Measurements from ENCODE around the gene BAIAP2L2. TPM values are rescaled to one million over a fixed set of nuclear protein-coding genes. Genes with fewer than 3 reads are reported as not detected.
"Not testable (repeated sequence)": the region's sequence is repeated elsewhere in the genome, so short reads cannot be mapped to it uniquely, and the experiment has no call there.

The BAIAP2L2 gene, protein sequence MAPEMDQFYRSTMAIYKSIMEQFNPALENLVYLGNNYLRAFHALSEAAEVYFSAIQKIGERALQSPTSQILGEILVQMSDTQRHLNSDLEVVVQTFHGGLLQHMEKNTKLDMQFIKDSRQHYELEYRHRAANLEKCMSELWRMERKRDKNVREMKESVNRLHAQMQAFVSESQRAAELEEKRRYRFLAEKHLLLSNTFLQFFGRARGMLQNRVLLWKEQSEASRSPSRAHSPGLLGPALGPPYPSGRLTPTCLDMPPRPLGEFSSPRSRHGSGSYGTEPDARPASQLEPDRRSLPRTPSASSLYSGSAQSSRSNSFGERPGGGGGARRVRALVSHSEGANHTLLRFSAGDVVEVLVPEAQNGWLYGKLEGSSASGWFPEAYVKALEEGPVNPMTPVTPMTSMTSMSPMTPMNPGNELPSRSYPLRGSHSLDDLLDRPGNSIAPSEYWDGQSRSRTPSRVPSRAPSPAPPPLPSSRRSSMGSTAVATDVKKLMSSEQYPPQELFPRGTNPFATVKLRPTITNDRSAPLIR
- total RNA-seq = 0.61 and 0.78 TPM in 2 replicates

DNA sequence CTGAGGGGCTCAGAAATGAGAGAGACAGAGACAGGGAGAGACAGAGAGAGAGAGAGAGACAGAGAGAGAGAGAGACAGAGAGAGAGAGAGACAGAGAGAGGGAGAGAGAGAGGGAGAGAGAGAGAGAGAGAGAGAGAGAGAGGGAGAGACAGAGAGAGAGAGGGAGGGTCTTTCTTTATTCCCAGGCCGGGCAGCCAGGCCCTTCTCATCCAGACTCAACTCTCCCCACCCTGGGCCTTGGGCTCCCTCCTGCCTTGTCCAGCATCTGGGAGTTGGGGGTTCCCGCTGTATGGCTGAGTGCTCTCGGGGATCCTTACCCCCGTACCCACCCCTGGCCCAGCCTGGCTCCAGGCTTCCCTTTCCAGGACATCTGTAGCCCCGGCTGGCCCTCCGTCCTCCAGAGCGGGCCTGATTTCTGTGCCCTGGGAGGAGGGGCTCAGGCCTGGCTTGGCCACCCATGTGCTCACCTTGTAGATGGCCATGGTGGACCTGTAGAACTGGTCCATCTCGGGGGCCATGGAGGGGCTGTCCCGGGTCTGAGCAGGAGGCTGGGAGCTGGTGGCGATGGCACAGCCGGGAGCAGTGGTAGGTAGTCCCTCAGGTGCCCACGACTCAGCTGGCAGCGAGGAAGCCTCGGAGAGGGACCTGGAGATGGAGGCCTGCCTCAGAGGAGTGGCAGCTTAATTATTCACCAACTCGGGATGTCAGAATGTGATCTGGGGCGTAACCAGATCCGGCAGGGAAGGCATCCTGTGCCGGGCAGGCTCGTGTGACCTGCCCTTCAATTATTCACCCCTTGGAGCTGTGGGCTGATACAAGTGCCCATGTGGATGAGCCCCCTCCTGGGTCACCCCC is at the start of gene BAIAP2L2:
Gene BAIAP2L2 (minus strand): TSS at position 677 of the 855 bp plus-strand sequence. CDS start 159 bp downstream, at position 518.
- intact Hi-C loops (cut with micrococcal nuclease) = loop anchor here (5.0 kb wide), 1 partner anchor 92 kb away; the partner anchor contains the start of gene MAFF

DNA sequence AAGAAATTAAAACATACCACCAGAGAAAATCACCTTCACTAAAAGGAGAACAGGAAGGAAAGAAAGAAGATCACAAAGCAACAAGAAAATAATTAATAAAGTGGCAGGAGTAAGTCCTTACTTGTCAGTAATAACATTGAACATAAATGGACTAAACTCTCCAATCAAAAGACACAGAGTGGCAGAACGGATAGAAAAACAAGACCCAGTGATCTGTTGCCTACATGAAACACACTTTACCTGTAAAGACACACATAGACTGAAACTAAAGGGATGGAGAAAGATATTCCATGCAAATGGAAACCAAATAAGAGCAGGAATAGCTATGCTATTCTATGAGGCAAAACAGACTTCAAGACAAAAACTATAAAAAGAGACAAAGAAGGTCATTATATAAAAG is 45.2 kb upstream of the BAIAP2L2 start:
- intact Hi-C loops (cut with micrococcal nuclease) = no loop called here

DNA sequence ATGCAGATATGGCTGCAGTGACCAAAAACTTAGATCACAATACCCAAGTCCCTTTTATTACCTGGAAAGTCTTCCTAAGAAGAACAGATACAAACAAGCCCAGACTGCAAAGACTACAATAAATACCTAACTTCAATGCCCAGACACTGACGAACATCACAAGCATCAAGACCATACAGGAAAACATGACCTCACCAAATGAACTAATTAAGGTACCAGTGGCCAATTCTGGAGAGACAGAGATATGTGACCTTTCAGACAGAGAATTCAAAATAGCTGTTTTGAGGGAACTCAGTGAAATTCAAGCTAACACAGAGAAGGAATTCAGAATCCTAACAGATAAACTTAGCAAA is 44.1 kb upstream of the BAIAP2L2 start:
- intact Hi-C loops (cut with micrococcal nuclease) = not testable (repeated sequence)

DNA sequence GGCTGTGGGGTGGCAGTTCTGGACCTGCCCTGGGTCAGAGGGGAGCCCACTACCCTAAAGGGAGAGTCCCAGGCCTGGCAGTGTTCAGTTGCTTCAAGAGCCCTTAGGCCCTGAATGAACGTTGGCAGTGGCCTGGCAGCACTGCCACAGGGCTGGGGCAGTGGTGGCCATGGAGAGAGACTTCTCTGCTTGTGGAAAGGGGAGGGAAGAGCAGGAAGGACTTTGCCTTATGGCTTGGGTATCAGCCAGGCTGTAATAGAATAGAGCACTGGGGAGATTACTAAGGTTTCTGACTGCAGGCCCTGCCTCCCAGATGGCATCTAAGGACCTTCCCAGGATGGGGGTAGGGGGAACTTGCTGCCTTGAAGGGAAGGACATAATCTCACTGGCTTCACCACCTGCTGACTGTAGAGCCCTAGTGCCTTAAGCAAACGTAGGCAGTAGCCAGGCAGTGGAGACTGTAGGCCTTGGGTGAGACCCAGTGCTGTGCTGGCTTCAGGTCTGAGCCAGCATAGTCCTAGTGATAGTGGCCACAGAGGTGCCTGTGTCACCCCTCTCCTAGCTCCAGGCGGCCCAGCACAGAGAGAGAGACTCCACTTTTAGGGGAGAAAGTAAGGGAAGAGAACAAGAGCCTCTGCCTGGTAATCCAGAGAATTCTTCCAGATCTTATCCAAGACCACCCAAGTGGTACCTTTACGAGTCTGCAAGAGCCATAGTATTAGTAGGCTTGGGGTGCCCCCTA is 43.5 kb upstream of the BAIAP2L2 start:
- intact Hi-C loops (cut with micrococcal nuclease) = no loop called here

DNA sequence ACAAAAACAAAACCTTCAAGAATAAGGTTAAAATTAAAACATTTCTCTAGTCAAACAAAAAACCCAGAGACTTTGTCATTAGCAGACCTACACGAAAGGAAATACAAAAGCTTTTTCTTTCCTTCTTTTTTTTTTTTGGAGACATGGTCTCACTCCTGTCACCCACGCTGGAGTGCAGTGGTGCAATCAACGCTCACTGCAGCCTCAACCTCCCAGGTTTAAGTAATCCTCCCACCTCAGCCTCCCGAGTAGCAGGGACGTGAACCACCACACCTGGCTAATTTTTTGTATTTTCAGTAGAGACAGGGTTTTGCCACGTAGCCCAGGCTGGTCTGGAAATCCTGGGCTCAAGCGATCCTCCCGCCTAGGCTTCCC is 40.6 kb upstream of the BAIAP2L2 start:
- intact Hi-C loops (cut with micrococcal nuclease) = no loop called here

DNA sequence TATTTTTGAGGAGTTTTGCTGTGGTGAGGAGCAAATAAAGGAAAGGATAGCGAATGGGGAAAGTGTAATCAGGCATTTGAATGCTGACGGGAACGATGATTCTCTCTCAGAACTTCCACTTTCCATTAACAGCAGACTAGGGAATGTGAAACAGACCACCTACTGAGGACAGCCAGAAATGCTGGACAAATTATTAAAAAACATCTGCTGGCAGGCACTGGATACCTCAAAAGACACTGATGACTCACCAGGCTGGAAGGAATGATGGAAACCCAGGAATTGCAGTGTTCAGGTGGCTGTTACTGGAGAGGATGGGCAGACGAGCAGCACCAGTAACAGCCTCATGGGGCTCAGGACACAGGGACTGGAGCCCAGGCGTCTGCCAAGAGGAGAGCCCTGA is 37.8 kb upstream of the BAIAP2L2 start:
- intact Hi-C loops (cut with micrococcal nuclease) = no loop called here

DNA sequence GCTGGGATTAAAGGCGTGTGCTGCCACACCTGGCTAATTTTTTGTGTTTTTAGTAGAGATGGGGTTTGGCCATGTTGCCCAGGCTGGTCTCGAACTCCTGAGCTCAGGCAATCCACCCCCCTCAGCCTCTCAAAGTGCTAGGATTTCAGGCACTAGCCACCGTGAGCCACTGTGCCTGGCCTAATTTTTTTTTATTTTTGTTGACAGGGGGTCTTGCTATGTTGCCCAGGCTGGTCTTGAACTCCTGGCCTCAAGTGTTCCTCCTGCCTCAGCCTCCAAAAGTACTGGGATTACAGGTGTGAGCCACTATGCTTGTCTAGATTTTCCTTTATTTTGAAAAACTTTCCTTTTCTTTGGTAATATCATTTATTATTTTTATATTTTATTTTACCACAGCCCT is 35.7 kb upstream of the BAIAP2L2 start:
- intact Hi-C loops (cut with micrococcal nuclease) = not testable (repeated sequence)

DNA sequence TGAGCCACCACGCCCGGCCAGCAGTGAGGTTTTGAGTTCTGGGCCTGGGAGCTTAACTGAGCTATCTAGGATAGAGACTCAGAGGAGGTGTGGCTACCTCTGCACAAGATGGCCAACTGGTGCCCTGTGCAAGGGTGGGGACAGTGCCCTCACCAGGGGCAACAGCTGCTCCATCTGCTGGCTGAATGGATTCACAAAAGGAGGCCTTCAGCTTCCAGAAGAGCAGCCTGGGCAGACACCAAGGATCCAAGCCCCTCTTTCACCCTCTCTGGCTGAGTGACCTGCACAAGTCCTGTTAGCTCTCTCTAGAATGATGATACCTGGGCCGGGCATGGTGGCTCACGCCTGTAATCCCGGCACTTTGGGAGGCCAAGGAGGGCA is 33.5 kb upstream of the BAIAP2L2 start:
- intact Hi-C loops (cut with micrococcal nuclease) = no loop called here

DNA sequence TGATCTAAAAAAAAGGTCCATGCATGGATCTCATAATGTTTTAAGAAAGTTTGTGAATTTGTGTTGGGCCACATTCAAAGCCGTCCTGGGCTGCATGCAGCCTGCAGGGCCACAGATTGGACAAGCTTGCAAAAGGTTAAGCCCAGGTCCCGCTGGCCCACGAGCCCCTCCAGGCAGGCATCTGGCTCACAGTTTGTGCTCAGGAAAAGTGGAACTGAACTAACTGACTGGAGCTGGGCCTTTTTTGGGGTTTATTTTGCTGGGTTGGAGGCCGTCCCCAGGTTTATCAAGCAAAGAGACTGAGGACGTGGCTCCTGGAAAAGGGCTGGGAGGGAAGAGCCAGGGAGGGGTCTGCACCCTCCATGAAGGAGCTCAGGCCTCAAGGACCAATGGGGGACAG is 32.1 kb upstream of the BAIAP2L2 start:
- intact Hi-C loops (cut with micrococcal nuclease) = no loop called here

DNA sequence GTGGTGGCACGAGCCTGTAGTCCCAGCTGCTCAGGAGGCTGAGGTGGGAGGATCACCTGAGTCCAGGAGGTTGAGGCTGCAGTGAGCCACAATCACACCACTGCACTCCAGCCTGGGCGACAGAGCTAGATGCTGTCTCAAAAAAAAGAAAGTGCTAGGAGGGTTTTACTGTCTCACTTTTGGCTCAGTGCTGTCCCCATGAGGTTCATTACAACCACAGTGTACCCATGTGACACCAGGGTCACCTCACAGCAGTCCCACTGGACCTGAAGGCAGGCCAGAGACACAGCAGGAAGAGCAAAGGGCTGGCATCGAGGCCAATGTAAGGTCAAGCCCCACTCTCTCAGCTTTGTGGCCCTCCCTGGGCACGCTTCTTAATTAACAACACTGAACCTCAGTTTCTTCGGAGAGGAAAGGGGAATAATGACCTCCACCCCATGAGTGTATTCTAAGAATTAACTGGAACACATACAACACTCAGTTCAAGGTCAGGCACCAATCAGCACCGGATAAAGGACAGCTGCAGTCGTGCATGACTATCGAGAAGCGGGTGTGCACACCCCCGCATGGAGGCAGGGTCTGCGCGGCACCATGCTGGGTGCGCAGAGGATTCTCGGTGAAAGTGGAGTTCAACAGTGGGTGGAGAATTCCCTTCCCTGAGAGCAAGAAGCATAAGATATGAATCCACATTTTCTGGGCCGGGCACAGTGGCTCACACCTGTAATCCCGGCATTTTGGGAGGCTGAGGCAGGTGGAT is 30.9 kb upstream of the BAIAP2L2 start:
- intact Hi-C loops (cut with micrococcal nuclease) = no loop called here

DNA sequence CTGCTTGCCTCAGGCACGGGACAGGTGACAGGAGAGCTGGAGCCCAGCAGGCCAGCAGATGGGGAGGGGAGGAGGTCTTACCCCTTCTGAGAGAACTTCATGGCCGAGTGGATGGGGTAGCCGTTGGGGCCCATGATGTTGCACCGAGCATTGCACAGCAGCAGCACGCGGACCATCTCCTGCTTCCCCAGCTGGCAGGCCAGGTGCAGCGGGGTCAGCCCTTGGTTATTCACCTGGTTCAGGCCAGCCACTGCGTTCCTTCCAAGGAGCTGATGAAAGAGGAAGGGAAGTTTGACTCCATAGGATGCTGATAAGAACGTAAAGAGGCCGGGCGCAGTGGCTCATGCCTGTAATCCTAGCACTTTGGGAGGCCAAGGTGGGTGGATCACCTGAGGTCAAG is 29.4 kb upstream of the BAIAP2L2 start:
- intact Hi-C loops (cut with micrococcal nuclease) = no loop called here

DNA sequence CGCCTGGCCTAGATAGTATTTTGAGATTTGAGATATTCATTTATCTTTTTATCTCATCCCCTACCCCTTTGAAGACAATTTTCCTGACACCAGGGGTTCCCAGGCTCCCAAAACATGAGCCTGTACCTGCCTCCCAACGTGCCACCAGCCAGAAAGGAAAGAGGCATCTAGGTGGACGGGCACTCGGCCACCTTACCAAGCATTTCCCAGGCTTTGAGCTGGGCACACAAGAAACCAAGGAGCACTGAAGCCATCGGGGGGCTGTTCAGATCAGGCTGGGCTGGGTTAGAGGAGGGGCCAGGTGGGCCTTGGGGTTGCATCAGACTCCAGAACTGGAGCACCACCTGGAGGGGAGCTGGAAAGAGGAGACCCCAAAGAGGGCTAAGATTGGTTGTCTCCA is 28.5 kb upstream of the BAIAP2L2 start:
- intact Hi-C loops (cut with micrococcal nuclease) = no loop called here

DNA sequence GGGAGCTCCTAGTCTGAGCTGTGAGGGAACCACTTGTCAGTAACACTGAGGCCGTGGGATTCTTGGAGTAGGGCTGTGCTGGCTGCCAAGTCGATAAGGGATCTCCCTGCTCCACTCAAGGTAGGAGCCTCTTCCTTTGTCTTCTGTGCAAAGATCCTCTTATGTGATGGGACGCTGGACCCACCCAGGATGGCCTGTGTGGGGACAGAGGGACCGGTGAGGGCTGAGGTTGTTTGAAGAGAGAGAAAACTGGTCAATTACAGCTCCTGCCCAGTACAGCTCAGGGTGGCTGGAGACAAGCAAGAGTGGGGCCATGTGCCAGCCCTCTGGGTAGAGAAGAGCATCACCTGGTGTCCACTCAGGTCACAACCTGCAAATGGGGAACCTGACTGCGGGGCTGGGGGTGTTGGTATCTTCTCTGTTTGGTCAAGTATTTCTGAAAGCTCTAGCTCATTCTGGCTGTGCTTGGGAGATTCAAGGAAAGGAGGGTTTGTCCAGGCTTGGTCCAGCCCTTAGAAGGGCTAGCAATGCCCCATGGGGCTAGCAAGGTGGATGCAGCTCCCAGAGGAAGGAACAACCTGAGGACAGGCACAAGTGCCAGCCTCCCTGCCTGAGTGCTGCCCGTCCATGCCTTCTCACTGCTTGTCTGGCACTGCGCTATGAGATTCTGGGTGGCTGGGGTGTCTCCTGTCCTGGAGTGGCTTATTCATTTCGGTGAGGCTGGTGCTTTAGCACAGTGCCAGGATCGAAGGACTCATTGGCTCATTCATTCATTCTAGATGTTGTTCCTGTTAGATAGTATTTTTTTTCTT is 27.6 kb upstream of the BAIAP2L2 start:
- intact Hi-C loops (cut with micrococcal nuclease) = no loop called here

DNA sequence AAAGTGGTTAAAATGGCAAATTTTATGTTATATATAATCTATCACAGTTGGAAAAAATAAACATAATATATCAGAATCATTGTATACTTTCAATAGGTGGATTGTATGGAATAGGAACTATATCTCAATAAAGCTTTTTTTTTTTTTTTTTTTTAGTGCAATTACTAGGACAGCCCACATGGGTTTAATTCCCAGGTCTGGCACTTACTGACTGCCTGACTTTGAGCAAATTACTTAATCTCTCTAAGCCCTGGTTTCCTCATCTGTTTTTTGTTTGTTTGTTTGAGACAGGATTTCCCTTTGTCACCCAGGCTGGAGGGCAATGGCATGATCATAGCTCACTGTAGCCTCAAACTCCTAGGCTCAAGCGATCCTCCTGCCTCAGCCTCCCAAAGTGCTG is 26.1 kb upstream of the BAIAP2L2 start:
- intact Hi-C loops (cut with micrococcal nuclease) = no loop called here

DNA sequence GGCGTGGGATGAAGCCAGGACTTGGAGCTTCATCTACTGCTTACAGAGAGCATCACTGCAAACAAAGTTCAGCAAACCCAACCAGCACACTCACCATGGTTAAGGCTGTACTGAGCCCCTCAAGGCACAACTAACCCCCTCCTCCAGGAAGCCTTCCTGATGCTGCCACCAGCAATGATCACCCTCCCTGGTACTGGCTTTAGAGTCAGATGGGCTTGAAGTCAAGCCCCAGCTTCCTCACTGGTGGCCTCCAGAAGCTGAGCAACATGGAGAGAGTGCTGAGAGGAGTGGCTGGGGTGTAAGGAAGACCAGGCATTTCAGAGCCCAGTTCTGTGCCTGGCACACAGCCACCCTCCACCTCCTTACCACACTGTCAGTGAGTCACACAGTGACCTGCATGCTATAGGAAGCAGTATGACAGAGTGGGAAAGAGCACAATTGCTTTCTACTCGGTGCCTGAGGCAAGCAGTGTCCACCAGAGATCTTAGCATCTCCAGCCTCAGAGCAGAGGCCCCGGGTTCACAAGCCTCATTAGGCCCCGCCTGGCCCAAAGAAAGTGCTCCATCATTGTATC is 24.7 kb upstream of the BAIAP2L2 start:
- intact Hi-C loops (cut with micrococcal nuclease) = no loop called here

DNA sequence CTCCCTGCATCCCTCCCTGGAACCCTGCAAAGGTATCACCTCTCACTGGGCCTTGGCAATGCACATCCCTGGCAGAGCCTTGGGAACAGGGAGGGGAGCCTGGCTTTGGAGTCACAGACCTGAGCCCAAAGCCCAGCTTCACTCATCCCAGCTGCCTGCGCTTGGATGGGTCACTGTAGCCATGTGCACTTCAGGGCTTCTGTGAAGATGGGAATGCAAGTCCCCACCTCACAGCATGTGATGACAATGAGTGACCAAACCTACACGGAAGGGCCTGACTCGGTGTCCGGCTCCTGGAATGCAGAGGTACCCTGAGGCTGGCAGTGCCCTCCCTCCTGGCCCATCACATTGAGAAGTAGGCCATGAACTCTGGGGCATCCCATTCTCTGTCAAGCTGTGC is 22.8 kb upstream of the BAIAP2L2 start:
- intact Hi-C loops (cut with micrococcal nuclease) = no loop called here

DNA sequence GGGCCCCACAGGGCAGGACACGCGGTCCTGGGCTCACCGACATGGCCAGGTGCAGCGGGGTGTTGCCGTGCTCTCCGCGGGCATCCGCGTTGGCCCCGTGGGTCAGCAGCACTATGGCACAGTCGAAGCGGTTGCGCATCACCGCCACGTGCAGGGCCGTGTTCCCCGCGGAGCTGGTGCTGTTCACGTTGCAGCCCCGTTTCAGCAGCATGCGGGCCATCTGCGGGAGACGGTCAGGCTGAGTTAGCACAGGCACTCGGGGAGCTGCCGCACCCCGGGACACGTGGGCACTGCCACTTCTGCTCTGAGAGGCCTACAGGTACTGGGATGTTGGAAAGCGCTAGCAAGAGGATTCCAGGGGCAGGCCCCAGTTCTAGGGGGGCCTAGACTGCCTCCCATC is 22.3 kb upstream of the BAIAP2L2 start:
- intact Hi-C loops (cut with micrococcal nuclease) = no loop called here

DNA sequence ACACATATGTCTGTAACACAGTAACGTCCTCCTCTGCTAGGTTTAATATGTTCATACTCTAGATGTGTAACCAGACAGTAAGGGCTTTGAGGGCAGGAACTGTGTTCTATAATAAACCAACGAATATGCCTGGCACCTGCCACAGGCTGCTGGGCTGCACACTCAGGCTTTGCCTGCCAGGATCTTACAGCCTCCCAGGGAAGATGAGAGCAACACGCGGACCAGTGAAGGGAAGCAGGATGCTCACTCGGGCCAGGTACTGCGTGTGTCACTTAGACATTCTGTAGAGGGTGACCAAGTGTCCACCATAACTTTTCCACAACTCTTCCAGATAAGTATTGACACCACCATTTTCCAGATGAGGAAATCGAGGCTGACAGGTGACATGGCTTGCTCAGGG is 21.7 kb upstream of the BAIAP2L2 start:
- intact Hi-C loops (cut with micrococcal nuclease) = no loop called here

DNA sequence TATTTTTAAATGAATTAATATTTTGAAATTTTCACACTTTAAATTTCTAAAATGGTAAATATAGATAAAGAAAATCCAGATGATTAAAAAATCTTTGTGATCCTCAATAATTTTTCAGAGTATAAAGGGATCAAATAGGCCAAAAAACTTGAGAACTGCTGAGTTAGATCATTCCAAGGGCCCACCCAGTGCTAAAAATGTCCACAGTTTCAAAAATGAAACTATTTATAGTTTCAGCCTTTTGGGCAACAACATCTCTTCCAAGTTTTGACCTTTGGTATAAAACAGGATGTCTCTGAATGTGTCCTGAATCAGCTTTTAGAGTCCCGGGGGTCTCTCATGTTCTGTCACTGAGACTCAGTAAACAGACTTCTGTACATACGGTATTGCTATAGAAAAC is 20.9 kb upstream of the BAIAP2L2 start:
- intact Hi-C loops (cut with micrococcal nuclease) = no loop called here

DNA sequence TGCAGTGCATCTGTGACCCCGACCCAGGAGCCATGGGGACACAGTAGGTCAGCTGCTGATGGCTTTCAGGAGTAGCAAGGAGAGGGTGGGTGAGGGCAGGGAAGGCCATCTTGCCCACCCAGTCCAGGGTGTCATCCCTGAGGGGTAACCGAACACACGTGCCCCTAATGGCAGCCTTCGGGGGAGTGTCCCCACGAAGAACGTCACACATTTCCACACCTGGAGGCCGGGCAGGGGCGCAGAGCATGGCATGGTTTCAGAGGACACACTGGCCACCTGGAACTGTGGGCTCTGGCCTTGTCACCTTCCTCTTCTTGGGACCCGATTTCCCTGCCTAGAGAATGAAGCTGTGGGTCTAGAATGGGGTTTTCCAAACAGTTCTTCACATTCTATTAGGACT is 19.4 kb upstream of the BAIAP2L2 start:
- intact Hi-C loops (cut with micrococcal nuclease) = no loop called here

Data from T-helper 1 cell treated with Interleukin-12 subunit alpha and Interleukin-12 subunit beta and Interleukin-4 antibody, amounts not matched to agents 30 ng/mL and 1 ng/mL, for 36 hours (primary cell).